Esophagus muscularis mucosa (tissue), 3 donors: ENCODE results near the gene RUFY1.
"Not testable (repeated sequence)": the region's sequence is repeated elsewhere in the genome, so short reads cannot be mapped to it uniquely, and the experiment has no call there.

Experiments
- CTCF ChIP-seq, 3 experiments: fragments of 200-600 bp in 2 of 3; fragments of 450-650 bp in 1 of 3; sonication (generic) in 2 of 3; IDR thresholded peaks; one replicate each; pipeline ENCODE4 v1.5.1; 2017 to 2019; ENCODE audit warnings: antibody characterized with exemption in 3 of 3, mild to moderate bottlenecking in 2 of 3, moderate library complexity in 1 of 3
- EP300 ChIP-seq: sonication (generic); formaldehyde crosslinking; IDR thresholded peaks from one replicate; pipeline ENCODE4 v1.6.1; 2017; ENCODE audit warnings: antibody characterized with exemption

GRCh38 chr5:179642626-179643025 is 92.3 kb downstream of the RUFY1 start:
- TF ChIP-seq CTCF (IDR thresholded peaks at IDR 0.05); EP300: not testable (repeated sequence)
